ENCODE results near the gene PNP.

DNA sequence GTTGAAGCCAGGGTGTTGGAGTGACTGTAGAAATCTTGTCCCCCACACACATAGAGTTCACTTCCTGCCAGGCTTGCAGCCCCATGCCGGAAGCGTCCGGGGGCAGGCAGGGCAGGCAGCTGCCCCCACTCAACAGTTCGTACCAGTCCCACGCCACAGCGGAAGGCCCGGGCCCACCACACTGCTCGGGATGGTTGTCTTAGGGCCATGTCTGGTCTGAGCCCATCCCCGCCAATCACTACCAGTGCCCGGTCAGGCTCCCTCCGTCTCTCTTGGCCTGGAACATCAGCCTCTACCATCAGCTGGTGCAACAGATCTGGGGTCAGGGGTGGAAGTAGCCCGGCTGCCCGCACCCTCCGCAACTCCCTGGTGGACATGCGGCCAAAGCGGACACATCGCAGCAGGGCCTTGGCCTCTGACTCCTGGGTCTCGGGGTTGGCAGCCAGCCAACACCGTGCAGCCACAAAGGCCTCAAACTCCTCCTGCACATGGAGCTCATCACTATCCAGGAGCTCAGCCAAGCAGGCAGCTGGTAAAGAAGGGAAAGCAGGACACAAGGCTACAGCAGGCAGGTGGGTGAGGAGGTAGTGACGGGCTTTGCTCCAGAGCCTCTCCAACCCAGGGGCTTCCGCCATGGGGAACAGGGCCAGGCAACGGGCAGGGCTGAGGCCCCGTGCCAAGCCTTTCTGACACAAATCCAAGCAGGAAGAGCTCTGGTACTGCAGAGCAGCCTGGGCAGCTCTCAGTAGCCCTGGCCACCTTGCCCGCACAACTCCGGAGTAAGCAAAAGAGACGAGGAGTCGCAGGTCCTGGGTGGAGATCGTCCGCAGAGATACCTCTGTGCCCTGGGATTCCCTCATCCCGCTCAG is 39.2 kb upstream of the PNP start:
- TF ChIP-seq POLR2AphosphoS5 (IDR thresholded peaks at IDR 0.05; ENCODE audit: low read depth, low read length) (no peak), POLR2A (IDR thresholded peaks at IDR 0.05; ENCODE audit: low read depth, low read length) (no peak), PAX5 (IDR thresholded peaks at IDR 0.05; ENCODE audit: insufficient read depth, low read length, severe bottlenecking) (no peak), TAF1 (IDR thresholded peaks at IDR 0.05; ENCODE audit: low read depth, low read length) (no peak), POU2F2 (IDR thresholded peaks at IDR 0.05; ENCODE audit: low read depth, low read length) (no peak), SPI1 (IDR thresholded peaks at IDR 0.05; ENCODE audit: low read depth, low read length) (no peak)

Measured in GM12891 (cell line).